Naive thymus-derived CD4-positive, alpha-beta T cell (primary cell): ENCODE data around the gene SCN3A. TPM values are rescaled to one million over a fixed set of nuclear protein-coding genes. Genes with fewer than 3 reads are reported as not detected.

Source experiments
- ATAC-seq: fragments of 150-1000 bp; cut with Tn5 transposase; 2 replicates; pipeline ENCODE4 v1.10.0; 2021; ENCODE audit warnings: mild to moderate bottlenecking, moderate library complexity
- CTCF ChIA-PET: fragments of 350-600 bp; sonication (Branson Sonifier 250); formaldehyde crosslinking; loops from one replicate; lab custom pipeline; 2021; ENCODE audit warnings: antibody characterized with exemption; lab: Charles Lee
- POLR2A ChIA-PET: fragments of 350-600 bp; sonication (Branson Sonifier 250); formaldehyde crosslinking; loops from one replicate; lab custom pipeline; 2021; ENCODE audit warnings: antibody characterized with exemption, inconsistent platforms; lab: Charles Lee
- DNase-seq, 9 donors: peaks; one replicate each; pipeline versions ENCODE4 v3.0.0 to v3.0.0-alpha.2; 2020 to 2022; ENCODE audit warnings: mixed read lengths in 1 of 9
- H3K27ac ChIP-seq: one replicate; pipeline ENCODE4 v1.7.0; 2013; ENCODE audit warnings: mild to moderate bottlenecking, low read depth, low read length, moderate library complexity
- H3K27me3 ChIP-seq, 2 donors: one replicate each; pipeline ENCODE4 v1.7.0; 2013; ENCODE audit warnings: low read length in 2 of 2, mild to moderate bottlenecking in 2 of 2, moderate library complexity in 2 of 2; ENCODE audit not compliant: control insufficient read depth in 2 of 2, insufficient read depth in 2 of 2
- H3K36me3 ChIP-seq, 3 experiments: 1 replicate in 2 of 3; 2 replicates in 1 of 3; pipeline ENCODE4 v1.7.0; 2013; ENCODE audit warnings: low read length in 3 of 3, mild to moderate bottlenecking in 3 of 3, moderate library complexity in 1 of 3; ENCODE audit not compliant: insufficient read depth in 3 of 3, control insufficient read depth in 2 of 3
- H3K4me1 ChIP-seq, 2 donors: one replicate each; pipeline ENCODE4 v1.7.0; 2013; ENCODE audit warnings: low read length in 2 of 2, mild to moderate bottlenecking in 2 of 2, moderate library complexity in 1 of 2; ENCODE audit not compliant: control insufficient read depth in 2 of 2, insufficient read depth in 2 of 2
- H3K4me3 ChIP-seq: 2 replicates; pipeline ENCODE4 v1.7.0; 2013; ENCODE audit warnings: mild to moderate bottlenecking, low read length
- H3K9me3 ChIP-seq, 3 experiments: 1 replicate in 2 of 3; 2 replicates in 1 of 3; pipeline ENCODE4 v1.7.0; 2013; ENCODE audit warnings: low read length in 3 of 3; ENCODE audit not compliant: control insufficient read depth in 2 of 3
- H3K27ac Mint-ChIP-seq, 9 donors: one replicate each; pipeline ENCODE4 v1.8.0; 2020 to 2022; ENCODE audit warnings: mixed read lengths in 9 of 9, mild to moderate bottlenecking in 8 of 9, moderate library complexity in 5 of 9, inconsistent platforms in 2 of 9
- H3K27me3 Mint-ChIP-seq, 5 donors: one replicate each; pipeline ENCODE4 v1.8.0; 2021 to 2022; ENCODE audit warnings: mixed read lengths in 5 of 5, mild to moderate bottlenecking in 1 of 5
- H3K36me3 Mint-ChIP-seq, 5 donors: one replicate each; pipeline ENCODE4 v1.8.0; 2020 to 2022; ENCODE audit warnings: mixed read lengths in 5 of 5, mild to moderate bottlenecking in 3 of 5, inconsistent platforms in 1 of 5
- H3K4me1 Mint-ChIP-seq, 7 donors: one replicate each; pipeline ENCODE4 v1.8.0; 2020 to 2022; ENCODE audit warnings: mixed read lengths in 7 of 7, mild to moderate bottlenecking in 3 of 7, inconsistent platforms in 1 of 7
- H3K4me3 Mint-ChIP-seq, 10 donors: one replicate each; pipeline ENCODE4 v1.8.0; 2020 to 2022; ENCODE audit warnings: mild to moderate bottlenecking in 10 of 10, mixed read lengths in 10 of 10, moderate library complexity in 6 of 10, inconsistent platforms in 2 of 10
- H3K9me3 Mint-ChIP-seq, 11 donors: one replicate each; pipeline ENCODE4 v1.8.0; 2020 to 2022; ENCODE audit warnings: mixed read lengths in 11 of 11, mild to moderate bottlenecking in 4 of 11, inconsistent platforms in 1 of 11, moderate library complexity in 1 of 11
- intact Hi-C, 2 donors: fragments of 100-400 bp; cut with micrococcal nuclease; formaldehyde crosslinking; loops; one replicate each; pipeline ENCODE4 v1.15.1; 2023
- polyA plus RNA-seq, 2 donors: library from polyadenylated mRNA; unstranded; fragments of 300-500 nt; fragmentation: Illumina TruSeq; gene quantifications; one replicate each; pipeline ENCODE4 v1.2.3, GENCODE V29; 2021
- total RNA-seq, 6 experiments: library from RNA in 5 of 6; stranded (reverse) in 5 of 6; gene quantifications; 1 replicate in 5 of 6; 2 replicates in 1 of 6; pipeline ENCODE4 v1.2.3 and lab custom pipeline; 2021 to 2026

Gene SCN3A
- under 1 TPM in 4 of 5 experiments, not detected in 1; 0.02 to 0.64 (median 0.14) TPM for total RNA-seq
- polyA plus RNA-seq: not detected
- total RNA-seq (lab: John Stamatoyannopoulos, UW): not detected

GRCh38 chr2:165203689-165204559 lies at the start of gene SCN3A:
TSS of gene SCN3A (minus strand) at chr2:165204050. CDS start at chr2:165176394, 27,656 bp downstream.
- no peak within 1 kb of the TSS for H3K4me3 ChIP-seq
- DNase-seq (peak in 2 of 9 donors; percentile 8 to 15), ATAC-seq (no peak)
- Mint-ChIP-seq H3K36me3 (no peaks in the 10 kb centered on the region), H3K4me3 (peak within 1 kb of the TSS in 7 of 10 donors; percentile 19 to 72 (median 55)), H3K9me3 (peaks cover 0 to 3% (median 0%) of the 10 kb centered on the region in 11 donors), H3K4me1 (peaks cover 0 to 8% (median 3%) of the 10 kb centered on the region in 7 donors), H3K27ac (peak within 1 kb of the TSS in 1 of 9 donors; percentile 77), H3K27me3 (peaks cover 0 to 10% (median 4%) of the 10 kb centered on the region in 5 donors)
- H3K36me3 ChIP-seq: no peaks in the 10 kb centered on the region
- no peaks in the 10 kb centered on the region for H3K4me1 ChIP-seq
- no peaks in the 10 kb centered on the region for H3K27me3 ChIP-seq
- no peaks in the 10 kb centered on the region for H3K9me3 ChIP-seq
- H3K27ac ChIP-seq: no peak within 1 kb of the TSS
- CTCF ChIA-PET: no interaction called here
- POLR2A ChIA-PET: no interaction called here
- intact Hi-C loops: loop anchor here (1.0 to 10.0 kb wide), 4 partner anchors 187 to 467 kb away; no protein-coding TSS in a partner anchor

GRCh38 chr2:165253178-165253577 lies 49.3 kb upstream of the SCN3A start:
- no peaks in the 10 kb centered on the region for H3K36me3 Mint-ChIP-seq
- ChIA-PET POLR2A (no interaction called here), CTCF (no interaction called here)
- no peaks in the 10 kb centered on the region for H3K36me3 ChIP-seq
- H3K27me3 ChIP-seq: no peaks in the 10 kb centered on the region
- DNase-seq (no peak), ATAC-seq (no peak)
- H3K9me3 Mint-ChIP-seq: no peaks in the 10 kb centered on the region
- H3K27me3 Mint-ChIP-seq: peaks cover 0 to 24% (median 11%) of the 10 kb centered on the region in 5 donors
- no peak overlapping the region for H3K4me3 Mint-ChIP-seq
- H3K4me3 ChIP-seq: no peak overlapping the region
- no peaks in the 10 kb centered on the region for H3K4me1 ChIP-seq
- H3K27ac Mint-ChIP-seq: no peak overlapping the region
- H3K27ac ChIP-seq: no peak overlapping the region
- no peaks in the 10 kb centered on the region for H3K9me3 ChIP-seq
- intact Hi-C loops: no loop called here
- H3K4me1 Mint-ChIP-seq: peaks cover 0 to 1% (median 0%) of the 10 kb centered on the region in 7 donors

DNA sequence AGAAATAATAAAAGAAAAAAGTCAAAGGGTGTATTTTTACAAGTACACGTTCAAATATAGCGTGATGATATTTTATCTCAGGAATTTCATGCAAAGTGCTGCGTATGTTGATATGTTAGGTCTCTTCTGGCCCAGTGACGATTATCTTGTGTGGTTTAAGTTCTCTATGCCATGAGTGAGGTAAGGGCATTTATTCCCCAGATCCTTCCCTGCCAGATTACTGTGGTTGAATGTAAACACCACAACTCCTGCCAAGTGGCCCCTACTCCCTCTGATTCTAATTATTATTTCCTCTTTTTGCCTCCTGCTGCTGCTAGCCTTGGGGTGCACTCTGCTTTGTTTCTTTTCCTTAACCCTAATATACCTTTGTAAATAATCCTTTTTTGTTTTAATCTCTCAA lies 47.5 kb upstream of the SCN3A start:
- Histone ChIP-seq H3K27me3 (no peaks in the 10 kb centered on the region), H3K9me3 (no peaks in the 10 kb centered on the region), H3K27ac (no peak overlapping the region), H3K4me3 (no peak overlapping the region), H3K36me3 (no peaks in the 10 kb centered on the region), H3K4me1 (no peaks in the 10 kb centered on the region)
- ChIA-PET POLR2A (no interaction called here), CTCF (no interaction called here)
- intact Hi-C loops: no loop called here
- Mint-ChIP-seq H3K4me1 (peaks cover 0 to 1% (median 0%) of the 10 kb centered on the region in 7 donors), H3K4me3 (no peak overlapping the region), H3K9me3 (no peaks in the 10 kb centered on the region), H3K27me3 (peaks cover 0 to 14% (median 4%) of the 10 kb centered on the region in 5 donors), H3K27ac (no peak overlapping the region), H3K36me3 (no peaks in the 10 kb centered on the region)
- ATAC-seq: no peak
- no peak for DNase-seq

DNA sequence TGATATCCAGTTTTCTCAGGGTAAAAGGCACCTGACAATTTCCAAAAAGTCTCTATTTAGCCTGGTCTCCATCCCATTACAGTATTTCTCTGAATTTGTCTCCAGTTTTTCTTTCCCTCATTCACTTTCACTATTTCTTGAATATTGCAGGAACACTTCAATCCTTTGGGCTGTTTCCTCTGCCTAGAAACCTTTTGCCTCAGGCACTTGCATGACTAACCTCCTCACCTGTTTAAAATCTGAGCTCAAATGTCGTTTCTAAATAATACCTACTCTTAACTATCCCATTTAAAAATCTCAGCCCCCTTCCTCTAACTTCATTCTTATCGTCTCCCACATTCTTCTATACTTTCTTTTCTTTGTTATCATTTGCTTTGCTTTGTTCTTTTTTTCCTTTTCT lies 44.4 kb upstream of the SCN3A start:
- Mint-ChIP-seq H3K36me3 (no peaks in the 10 kb centered on the region), H3K4me3 (no peak overlapping the region), H3K9me3 (no peaks in the 10 kb centered on the region), H3K4me1 (peaks cover 0 to 1% (median 0%) of the 10 kb centered on the region in 7 donors), H3K27ac (no peak overlapping the region), H3K27me3 (peaks cover 0 to 7% (median 4%) of the 10 kb centered on the region in 5 donors)
- ATAC-seq: no peak
- ChIA-PET POLR2A (no interaction called here), CTCF (no interaction called here)
- H3K27ac ChIP-seq: no peak overlapping the region
- intact Hi-C loops: no loop called here
- no peak overlapping the region for H3K4me3 ChIP-seq
- no peaks in the 10 kb centered on the region for H3K27me3 ChIP-seq
- H3K4me1 ChIP-seq: no peaks in the 10 kb centered on the region
- no peaks in the 10 kb centered on the region for H3K9me3 ChIP-seq
- no peaks in the 10 kb centered on the region for H3K36me3 ChIP-seq
- DNase-seq: no peak

GRCh38 chr2:165245081-165245793 lies 41.4 kb upstream of the SCN3A start:
- DNase-seq (no peak), ATAC-seq (no peak)
- no peaks in the 10 kb centered on the region for H3K9me3 Mint-ChIP-seq
- no peaks in the 10 kb centered on the region for H3K36me3 ChIP-seq
- POLR2A ChIA-PET: no interaction called here
- H3K4me1 Mint-ChIP-seq: peaks cover 0 to 1% (median 0%) of the 10 kb centered on the region in 7 donors
- intact Hi-C loops: no loop called here
- no peaks in the 10 kb centered on the region for H3K27me3 ChIP-seq
- H3K36me3 Mint-ChIP-seq: no peaks in the 10 kb centered on the region
- H3K4me1 ChIP-seq: no peaks in the 10 kb centered on the region
- H3K4me3 ChIP-seq: no peak overlapping the region
- CTCF ChIA-PET: no interaction called here
- H3K9me3 ChIP-seq: no peaks in the 10 kb centered on the region
- H3K27me3 Mint-ChIP-seq: peaks cover 0 to 4% (median 0%) of the 10 kb centered on the region in 5 donors
- H3K4me3 Mint-ChIP-seq: no peak overlapping the region
- no peak overlapping the region for H3K27ac ChIP-seq
- H3K27ac Mint-ChIP-seq: no peak overlapping the region

- Mint-ChIP-seq H3K4me1 (no peaks in the 10 kb centered on the region), H3K27me3 (peaks cover 0 to 9% (median 0%) of the 10 kb centered on the region in 5 donors), H3K9me3 (peaks cover 0 to 7% (median 0%) of the 10 kb centered on the region in 11 donors), H3K27ac (no peak overlapping the region), H3K4me3 (no peak overlapping the region), H3K36me3 (no peaks in the 10 kb centered on the region)
- Histone ChIP-seq H3K27ac (no peak overlapping the region), H3K27me3 (no peaks in the 10 kb centered on the region), H3K9me3 (no peaks in the 10 kb centered on the region), H3K36me3 (no peaks in the 10 kb centered on the region), H3K4me3 (no peak overlapping the region), H3K4me1 (no peaks in the 10 kb centered on the region)
- intact Hi-C loops: no loop called here
- ChIA-PET POLR2A (no interaction called here), CTCF (no interaction called here)
- ATAC-seq (no peak), DNase-seq (no peak)
Observed at GRCh38 chr2:165240916-165241315, 37.1 kb upstream of the SCN3A start.
